K562 treated with DMSO at 1 percent for 48 hours (cell line): ENCODE data around the gene SHISAL1. TPM values are rescaled to one million over a fixed set of nuclear protein-coding genes. Genes with fewer than 3 reads are reported as not detected.

Source experiments
- total RNA-seq: library from RNA; unstranded; fragments of 300-600 nt; gene quantifications from 2 replicates; pipeline ENCODE4 v1.2.3, GENCODE V29; 2022; ENCODE audit warnings: low replicate concordance; ENCODE audit errors: extremely low read depth

The SHISAL1 gene
- total RNA-seq = not detected in 2 replicates

GRCh38 chr22:44312766-44313165, at the start of gene SHISAL1:
TSS of gene SHISAL1 (minus strand) at chr22:44312951. CDS start at chr22:44300945, 12,006 bp downstream.

Other genes with a start within 250 kb of the SHISAL1 start
- not detected in 2 replicates for gene PARVG, start 132.0 kb downstream of the SHISAL1 start, total RNA-seq
- gene RTL6, start 185.3 kb upstream of the SHISAL1 start, total RNA-seq = not detected in 2 replicates